Stimulated activated CD8-positive, alpha-beta memory T cell treated with anti-CD3 and anti-CD28 coated beads, Interleukin-7, amount 100 ng/mL, for 48 hours (primary cell): Measurements from ENCODE around the gene HOXB9.

Source experiments
- DNase-seq, 2 donors: peaks; one replicate each; pipeline ENCODE4 v3.0.0-alpha.2; 2020; ENCODE audit warnings: low read depth in 1 of 2; ENCODE audit errors: extremely low read depth in 1 of 2

HOXB9 gene

GRCh38 chr17:48625495-48626244, 488 bp downstream of the HOXB9 start:
- no peak for DNase-seq

- no peak for DNase-seq
Measured at GRCh38 chr17:48624544-48625494, 1.3 kb downstream of the HOXB9 start.

DNA sequence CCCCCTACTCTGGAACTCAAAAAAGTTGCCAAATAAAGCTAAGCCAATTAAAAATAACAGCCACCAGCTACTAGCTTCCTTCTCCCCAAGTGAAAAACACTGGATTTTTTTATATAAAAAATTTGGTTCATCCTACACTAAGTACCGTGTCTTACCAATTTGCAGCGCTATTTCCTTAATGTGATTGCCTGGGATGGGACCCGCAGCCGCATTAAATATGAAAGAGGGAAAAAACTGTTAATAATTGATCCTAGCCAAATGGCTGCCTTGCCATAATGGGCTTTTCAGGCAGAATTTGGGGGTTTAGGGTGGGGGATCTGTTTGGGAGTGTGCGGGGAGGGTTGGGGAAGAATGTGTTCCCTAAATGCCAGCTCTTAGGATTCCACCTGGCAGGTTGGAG, 2.0 kb downstream of the HOXB9 start:
- DNase-seq, result no peak

GRCh38 chr17:48623583-48623982, 2.6 kb downstream of the HOXB9 start:
- DNase-seq, result no peak

GRCh38 chr17:48622857-48623256, 3.3 kb downstream of the HOXB9 start:
- no peak for DNase-seq

DNA sequence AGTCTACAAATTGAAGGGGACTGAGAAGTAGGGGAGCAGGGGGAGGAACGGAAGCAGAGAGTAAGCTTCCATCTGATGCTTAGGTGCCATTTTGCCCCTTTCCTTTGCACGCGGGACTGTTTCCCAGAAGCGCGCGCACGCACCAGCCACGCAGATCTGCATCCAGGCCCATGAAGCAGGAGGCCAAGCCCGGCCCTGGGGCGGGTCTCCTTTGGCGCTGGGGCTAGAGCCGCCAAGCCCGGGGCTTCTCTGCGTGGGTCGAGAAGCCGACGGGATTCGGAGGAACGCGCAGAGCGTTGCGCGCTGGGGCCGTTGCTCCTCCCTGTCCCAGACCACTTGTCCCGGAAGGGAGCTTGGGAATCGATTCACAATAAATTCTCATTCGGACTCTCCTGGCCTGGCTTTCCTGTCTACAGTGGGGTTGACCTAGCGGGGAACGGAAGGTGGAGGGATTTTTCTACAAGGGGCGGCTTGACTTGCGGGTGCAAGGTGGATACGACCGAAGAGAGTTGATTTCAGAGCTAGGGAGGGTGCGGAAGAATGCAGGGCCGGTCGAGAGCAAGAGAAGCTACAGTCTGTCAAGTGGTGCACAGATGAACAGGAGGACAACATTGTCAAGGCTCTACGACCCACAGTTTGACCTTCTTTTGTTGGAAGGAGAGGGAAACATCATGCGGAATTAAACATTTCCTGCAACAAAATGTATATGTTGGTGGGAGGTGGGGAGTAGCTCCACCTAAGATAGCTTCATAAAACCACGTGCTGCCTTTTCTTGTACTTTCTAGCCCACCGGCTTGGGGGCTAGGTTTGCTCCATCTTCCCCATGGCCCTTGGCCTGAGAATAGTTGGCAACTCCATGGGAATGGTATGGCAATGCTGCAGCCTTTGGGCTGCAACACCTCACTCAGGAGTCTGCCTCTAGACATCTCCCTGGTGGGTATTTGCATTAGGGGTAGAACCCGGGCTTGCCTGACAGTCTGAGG, 4.5 kb downstream of the HOXB9 start:
- DNase-seq, result no peak

GRCh38 chr17:48620461-48621139, 5.6 kb downstream of the HOXB9 start:
- DNase-seq, result no peak

DNA sequence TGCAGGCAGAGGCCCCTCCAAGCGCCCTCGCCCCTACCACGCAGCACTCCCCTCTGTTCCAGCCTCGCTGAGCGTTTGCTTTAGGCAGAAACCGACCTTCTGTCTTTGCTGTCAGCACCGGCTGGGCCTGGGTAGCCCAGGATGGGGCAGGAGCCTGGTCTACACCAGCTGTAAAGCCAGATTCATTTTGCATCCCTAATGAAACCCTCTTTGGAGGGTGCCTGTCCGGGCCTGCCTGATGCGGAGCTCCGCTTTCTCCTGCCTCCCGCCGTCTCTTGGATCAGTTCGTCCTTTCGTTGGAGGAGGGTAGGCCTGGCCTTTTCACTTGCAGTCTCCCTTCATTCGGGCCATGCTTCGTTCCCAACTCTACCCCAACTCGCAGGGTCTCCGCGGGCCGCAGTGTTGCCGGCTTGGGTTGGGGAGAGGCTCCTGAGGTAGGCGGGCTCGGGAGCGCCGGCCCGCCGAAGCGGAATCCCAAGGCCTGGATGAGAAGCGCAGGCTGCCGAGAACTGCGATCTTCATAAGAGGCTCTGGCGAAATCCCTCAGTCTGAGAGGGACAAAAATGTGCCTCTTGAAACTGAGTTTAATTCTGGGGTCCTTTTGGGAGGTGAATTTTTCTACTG, 6.2 kb downstream of the HOXB9 start:
- no peak for DNase-seq

DNA sequence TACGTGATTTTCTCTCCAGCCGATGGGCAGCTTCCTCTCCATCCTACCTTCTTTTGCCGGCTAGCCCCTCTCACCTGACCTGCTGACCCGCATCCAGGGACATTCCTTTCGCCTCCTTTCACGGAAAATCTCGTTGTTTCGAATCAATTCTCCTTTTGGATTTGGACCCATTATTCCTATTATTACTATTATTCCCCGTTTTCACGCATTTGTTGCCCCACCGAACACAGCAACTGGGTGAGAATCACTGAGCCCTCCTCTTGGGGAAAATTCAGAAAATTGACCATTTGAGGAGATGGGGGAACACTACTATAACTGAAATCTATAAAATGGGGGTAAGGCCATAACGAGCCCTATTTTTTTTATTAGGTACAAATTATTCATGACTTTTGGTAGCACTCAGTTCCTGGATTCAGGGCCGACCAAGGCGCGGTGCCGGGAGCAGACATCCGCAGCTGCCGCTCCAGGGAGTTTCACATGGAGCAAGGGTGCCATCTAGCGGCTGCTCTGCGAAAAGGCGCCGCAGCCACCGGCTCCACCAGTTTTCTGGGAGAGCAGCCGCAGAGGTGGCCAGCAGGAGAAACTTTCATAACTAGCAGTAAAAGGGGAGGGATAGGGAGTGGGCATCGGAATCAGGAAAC, 7.8 kb downstream of the HOXB9 start:
- DNase-seq, result no peak

DNA sequence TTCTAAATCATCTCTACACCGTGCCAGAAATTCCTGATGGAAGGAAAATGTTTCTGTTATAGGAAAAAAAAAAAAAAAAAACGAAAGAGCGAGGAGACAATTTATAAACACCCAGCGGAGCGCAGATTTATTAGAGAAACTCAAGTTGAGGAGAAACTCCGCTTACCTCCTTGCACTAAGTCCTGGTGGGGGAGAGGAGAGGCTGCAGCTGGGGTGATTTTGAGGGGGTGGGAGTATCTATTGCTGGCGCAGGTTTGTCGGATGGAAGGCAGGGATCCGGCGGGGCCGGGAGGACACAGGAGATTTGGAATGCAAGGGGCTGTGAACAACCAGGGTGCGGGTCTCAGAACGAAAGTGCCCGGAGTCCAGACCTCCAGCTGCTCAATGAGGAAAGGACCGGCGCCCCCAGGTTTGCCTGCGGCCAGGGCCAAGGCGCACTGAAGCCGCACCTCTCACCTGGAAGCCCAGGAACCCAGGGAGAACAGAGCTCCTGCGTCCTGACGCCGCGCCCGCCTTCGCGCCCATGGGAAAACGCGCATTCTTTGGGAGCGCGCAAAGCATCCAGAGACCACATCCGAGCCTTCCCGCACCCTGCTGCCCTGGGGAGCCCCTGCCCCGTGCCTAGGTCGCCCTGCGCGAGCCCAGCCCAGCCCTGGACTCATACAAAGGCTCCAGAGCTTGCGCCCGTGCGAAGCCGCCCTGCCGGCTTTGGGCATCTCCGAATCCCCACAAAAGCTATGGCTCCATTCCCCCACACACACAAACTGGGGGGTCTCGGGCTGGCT, 8.5 kb downstream of the HOXB9 start:
- no peak for DNase-seq

DNA sequence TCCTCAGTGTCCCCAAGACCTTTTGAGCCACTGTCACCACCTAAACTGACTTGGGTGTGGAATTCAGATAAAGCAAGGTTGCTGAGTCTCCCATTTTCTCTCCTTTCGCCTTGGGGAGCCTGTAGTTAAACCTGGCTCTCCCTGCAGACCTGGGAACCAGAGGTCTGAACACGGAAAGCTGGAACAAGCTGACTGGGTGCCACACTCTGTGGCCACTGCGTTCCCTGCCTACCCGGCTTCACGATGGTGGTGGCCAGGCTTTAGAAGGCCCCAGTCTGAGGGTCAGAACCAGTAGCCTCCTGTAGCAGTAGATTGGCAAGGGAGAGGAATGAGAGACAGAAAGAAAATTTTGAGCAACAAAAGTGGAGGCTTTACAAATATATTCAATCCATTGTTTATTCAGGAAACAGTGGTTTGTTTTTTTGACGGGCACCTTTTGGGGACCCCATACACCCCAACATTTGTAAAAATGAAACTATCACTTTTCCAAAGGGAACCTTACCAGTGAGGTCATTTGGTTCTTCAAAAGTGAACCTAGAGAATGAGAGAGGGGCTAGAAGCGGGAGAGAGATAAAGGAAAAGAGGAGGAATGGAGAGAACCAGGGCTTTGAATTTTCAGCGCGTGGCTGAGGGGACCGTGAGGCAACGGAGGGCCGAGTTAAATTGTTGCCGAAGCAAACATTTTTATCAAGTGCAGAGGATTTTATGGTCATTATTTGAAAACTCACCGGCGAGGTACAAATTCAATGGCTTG, 9.3 kb downstream of the HOXB9 start:
- no peak for DNase-seq

GRCh38 chr17:48615963-48616716, 10.0 kb downstream of the HOXB9 start:
- no peak for DNase-seq

GRCh38 chr17:48615047-48615962, 10.9 kb downstream of the HOXB9 start, which contains the start of gene HOXB8:
Gene HOXB8 (minus strand): TSS chr17:48615292. CDS start chr17:48614704, 588 bp downstream.
- DNase-seq, result no peak

DNA sequence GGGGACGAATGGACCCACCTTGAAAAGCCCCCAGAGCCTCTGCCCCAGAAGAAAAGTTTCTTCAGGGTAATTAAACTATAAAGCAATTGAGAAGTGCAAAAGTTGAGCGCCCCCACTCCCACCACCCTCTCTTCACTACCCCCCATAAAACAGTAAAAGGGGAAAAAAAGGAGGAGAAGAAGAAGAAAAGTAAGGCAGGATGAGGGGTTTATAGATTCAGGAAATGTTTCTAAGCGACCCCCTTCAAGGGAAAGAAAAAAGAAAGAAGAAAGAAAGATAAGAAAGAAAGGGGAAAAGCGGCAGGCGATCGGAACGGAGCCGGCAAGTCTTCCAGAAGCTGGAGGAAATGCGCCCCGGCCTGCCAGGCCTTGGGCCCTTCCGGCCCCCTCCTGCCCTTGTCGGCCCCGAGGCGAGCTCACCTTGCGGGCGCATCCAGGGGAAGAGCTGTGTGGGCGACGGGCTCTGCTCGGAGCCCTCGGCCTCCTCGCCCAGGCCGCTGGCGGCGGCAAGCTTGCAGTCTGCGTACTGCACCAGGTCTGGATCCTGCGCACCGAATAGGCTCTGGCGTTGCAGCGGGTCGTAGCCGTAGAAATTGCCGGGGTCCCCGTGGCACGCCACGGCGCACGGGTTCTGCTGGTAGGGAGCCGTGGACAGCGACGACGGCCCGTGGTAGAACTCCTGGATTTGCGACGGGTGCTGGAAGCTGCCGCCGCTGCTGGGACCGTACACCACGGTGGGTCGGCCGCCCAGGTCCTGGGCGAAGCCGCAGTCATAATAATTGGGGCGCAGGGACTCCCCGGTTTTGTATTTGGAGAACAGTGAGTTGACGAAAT, 12.1 kb downstream of the HOXB9 start:
- DNase-seq, result no peak
